HG02840 (cell line): ENCODE measurements around the gene LRRC8E.
"Not testable (repeated sequence)": the region's sequence is repeated elsewhere in the genome, so short reads cannot be mapped to it uniquely, and the experiment has no call there.

Experiments
- ATAC-seq: cut with Tn5 transposase; IDR thresholded peaks from one replicate; pipeline ENCODE4 v1.9.1; 2021; ENCODE audit warnings: mild to moderate bottlenecking, moderate library complexity, moderate number of reproducible peaks; ENCODE audit not compliant: unreplicated experiment, low FRiP score

Gene LRRC8E

DNA sequence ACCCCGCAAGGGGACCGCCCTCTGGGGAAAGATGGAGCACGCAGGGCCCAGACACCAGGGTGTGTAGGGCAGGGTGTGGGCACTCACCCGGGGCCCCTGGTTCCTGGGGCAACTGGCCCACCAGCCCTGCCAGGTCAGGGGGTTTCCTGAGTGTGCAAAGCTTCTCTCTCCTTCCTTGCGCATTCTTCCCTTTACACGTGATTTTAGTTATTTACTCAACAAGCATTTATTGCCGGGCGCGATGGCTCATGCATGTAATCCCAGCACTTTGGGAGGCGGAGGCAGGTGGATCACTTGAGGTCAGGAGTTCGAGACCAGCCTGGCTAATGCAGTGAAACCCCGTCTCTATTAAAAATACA lies 34.6 kb upstream of the LRRC8E start:
- no peak for ATAC-seq

DNA sequence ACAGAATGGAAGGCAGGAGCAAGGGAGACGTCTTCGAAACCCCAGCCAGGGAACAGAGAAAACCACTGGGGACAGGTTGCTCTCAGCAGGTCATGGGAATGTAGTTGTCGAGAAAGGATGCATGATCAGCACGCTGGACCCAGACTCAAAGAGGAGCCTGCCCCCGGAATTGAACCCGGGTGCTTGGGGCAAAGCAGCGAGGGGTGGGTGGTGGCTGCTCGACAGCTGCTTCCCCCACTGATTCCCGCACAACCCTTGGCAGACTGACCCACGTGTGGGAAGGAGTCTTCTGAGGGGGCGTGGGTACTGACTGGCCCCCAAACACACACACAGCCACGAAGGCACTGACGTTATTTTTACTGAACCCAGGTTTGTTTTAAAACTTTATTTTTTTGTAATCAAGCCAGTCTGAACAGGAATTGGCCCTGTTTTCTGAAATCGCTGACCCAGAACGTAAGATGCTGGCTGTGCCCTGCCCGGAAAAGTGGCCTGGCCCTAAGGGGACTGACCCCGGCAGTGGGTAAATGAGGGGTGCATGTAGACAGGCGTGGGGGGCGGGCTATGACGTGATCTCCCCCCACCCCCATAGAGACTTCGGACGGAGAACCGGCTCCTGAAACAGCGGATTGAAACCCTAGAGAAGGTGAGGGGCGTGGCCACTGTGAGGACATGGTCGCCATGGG lies 32.7 kb upstream of the LRRC8E start:
- ATAC-seq, result no peak

DNA sequence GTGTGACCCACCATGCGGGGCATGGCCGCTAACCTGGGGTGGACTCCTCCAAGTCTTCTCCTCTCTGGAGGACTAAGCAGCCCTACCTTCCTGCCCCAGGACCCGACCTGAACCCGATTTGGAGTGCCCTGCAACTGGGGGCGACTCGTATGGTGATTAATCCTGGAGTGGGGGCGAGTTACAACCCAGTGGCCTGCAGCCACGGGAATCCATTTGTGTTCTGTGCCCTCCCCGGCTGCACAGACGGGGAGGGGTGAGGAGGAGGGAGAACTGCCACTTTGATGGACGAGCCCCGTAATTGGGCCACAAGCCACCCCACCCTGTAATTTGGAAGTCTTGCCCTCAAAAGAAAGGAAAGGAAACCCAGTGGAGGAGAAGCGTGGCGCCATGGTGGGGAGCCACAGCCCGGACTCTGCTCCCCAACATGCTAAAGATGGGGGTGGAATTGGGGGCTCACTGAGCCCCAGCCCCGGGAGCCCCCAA lies 32.2 kb upstream of the LRRC8E start:
- ATAC-seq, result no peak

DNA sequence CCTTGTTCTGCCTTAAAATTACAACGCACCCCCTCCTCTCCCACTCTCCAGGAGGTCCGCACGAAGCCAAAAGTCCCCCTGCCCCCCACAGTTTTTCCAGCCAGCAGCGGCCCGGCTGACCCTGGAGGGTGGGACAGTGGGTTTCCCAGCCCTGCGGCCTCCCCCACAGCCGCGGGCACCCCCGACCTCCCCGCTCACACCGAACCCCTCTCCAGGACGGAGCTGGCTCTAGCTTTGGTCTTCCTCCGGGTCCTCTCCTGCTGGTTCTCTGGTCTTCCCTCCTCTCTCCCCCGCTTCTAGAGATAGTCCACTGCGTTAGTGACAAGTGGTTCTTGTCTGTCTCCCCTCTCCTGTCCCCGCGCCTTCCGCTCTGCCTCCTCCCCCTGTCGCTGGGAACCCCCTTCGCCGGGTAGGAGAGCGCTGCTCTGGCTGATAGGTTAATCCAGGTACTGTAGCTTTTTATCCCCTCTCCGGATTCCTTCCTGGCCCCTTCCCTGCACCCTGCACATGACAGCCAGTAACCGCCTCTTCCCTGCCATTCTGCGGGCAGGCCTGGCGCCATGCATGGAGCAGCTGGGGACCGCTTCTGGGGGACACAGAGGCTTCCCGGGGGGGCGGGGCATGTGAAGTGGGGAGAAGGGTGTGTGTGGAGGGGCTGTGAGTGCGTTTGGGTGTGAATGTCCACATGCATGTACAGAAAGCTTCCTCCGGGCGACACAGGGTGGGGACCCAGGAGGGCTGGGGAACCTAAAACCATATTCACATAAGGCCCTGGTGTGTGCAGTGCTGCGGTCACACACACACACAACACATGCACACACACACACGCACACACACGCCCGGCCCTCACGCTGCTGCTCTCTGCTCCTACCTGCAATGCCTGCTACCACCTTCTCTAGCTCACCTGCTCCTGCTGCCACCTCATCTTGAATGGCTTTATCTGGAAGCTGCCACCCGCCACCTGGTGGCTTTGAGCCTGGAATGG lies 31.3 kb upstream of the LRRC8E start:
- no peak for ATAC-seq

DNA sequence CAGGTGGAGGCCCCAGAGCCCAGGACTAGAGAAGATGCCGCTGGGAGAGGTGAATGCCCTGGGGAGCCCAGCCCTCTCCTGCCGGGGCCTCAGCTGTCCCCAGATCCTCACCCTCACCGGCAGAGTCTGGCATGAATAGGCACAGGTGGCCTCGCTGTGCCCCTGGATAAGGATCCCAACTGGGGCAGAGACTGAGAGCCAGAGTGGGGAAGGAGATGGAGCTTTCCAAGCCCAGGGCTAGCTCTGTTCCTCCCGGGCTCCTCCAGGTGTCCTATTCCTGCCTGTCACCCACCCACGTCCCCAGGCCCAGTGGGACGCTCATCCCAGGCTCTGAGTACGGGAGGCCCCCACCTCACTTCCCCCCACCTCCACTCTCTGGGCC lies 30.6 kb upstream of the LRRC8E start:
- ATAC-seq, result no peak

DNA sequence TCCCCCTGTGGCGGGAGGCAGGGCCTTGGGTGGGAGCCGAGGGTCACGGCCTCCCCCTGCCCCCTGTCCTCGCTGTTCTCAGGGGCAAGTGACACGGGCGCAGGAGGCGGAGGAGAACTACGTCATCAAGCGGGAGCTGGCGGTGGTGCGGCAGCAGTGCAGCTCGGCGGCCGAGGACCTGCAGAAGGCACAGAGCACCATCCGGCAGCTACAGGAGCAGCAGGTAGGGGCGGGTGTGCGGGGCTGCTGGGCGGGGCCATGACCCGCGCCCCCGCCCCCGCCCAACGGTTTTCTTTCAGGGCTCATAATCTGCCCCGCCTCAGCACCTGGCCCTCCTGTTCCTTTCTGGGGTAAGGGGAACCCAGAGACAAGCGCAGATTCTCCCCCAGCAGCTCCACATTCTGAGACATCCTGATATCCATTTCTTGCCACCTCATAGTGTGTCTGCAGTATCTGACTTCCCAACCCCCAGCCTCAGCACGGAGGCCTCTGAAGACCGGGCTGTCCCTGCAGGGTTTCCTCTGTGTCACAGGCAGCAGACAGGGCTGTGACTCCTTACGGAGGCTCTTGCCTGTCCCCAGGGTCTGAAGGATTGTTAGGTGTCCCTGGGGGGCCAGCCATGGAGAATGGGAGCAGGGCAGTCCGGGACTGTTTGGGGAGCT lies 30.1 kb upstream of the LRRC8E start:
- ATAC-seq, result no peak

DNA sequence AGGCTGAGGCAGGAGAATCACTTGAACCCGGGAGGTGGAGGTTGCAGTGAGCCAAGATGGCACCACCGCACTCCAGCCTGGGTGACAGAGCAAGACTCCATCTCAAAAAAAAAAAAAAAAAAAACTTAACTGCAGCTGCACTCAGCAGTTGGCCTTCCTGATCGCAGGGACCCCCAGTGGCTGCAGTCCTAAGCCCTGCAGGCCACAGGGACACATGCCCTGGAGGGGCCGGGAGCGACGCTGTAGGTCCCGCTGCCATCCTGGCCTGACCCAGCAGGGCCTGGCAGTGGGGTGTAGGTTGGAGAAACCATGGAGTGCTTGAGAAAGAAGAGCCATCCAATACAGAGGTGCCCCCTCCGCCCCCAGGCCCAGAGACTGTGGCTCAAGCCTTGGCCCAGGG lies 29.2 kb upstream of the LRRC8E start:
- ATAC-seq, result not testable (repeated sequence)

DNA sequence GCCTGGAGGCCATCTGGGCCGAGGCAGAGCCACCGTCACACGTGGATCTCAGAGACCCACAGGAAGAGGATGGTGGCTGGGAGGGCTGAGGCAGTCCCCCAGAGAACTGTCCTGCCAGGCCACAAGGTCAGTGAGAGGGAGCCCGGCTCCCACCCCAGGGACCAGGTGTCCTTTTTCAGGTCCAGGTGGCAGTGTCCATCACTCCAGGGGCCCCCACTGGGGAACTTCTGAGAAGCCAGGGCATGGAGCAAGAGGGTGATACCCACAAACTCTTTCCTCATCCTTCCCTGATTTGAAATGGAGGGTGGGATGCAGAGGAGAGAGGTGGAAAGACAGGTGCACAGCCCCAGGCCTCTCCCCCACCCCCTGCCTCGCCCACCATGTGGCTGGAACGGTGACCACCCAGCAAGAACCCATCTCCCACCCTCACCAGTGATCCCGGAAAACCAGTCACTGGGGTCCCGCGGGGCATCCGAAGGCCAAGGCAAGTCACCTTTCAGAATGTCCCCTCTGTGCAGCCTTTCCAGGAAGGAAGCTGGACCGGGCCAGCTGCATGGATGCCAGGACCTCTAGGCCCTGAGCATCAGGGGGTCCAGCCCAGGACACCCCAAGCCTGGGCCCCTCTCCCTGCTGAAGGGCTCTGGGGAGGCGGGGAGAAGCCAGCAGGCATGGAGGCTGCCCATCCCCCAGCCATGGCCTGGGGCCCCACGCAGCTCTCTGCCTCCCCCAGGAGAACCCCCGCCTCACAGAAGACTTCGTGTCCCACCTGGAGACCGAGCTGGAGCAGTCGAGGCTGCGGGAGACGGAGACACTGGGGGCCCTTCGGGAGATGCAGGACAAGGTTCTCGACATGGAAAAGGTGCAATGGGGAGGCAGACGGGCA lies 28.2 kb upstream of the LRRC8E start:
- ATAC-seq, result no peak

DNA sequence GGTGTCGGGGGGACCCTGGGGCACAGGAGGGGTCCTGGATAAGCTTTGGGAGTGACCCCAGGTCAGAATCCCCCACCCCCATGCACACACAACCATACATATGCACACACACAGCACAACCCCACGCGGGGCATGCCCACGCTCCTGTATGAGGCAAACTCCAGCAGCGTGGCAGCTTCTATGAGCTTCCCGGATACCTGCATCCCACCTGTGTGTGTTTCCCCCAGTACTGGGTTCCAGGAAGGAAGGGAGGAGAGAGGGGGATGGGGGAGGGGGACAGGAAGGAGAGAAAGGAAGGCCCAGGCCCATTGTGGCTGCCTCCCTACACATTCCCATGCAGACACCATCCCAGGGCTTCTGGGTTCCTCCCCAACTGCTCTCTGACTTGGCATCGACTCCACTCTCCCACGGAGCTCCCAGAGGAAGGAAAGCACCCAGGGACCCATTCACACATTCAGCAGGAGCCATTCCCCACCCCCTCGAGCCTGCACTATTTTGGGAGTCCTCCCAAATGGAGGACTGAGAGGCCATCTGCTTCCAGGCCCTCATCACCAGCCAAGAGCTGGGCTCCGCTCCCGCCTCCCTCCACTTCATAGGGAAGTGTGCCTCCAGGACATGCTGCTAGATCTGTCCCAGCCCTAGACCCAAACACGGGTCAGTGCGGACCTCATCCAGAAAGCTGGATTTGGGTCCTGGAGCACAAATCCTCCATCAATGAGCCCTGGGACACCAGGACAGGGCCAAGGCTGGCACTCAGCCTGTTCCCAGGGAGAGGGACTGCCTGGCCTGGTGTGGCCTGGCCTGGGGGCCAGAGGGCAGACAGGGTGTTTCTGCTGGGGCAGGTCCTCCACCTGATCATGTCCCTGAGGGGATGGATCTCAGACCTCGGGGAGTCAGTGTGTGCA lies 27.3 kb upstream of the LRRC8E start:
- no peak for ATAC-seq

DNA sequence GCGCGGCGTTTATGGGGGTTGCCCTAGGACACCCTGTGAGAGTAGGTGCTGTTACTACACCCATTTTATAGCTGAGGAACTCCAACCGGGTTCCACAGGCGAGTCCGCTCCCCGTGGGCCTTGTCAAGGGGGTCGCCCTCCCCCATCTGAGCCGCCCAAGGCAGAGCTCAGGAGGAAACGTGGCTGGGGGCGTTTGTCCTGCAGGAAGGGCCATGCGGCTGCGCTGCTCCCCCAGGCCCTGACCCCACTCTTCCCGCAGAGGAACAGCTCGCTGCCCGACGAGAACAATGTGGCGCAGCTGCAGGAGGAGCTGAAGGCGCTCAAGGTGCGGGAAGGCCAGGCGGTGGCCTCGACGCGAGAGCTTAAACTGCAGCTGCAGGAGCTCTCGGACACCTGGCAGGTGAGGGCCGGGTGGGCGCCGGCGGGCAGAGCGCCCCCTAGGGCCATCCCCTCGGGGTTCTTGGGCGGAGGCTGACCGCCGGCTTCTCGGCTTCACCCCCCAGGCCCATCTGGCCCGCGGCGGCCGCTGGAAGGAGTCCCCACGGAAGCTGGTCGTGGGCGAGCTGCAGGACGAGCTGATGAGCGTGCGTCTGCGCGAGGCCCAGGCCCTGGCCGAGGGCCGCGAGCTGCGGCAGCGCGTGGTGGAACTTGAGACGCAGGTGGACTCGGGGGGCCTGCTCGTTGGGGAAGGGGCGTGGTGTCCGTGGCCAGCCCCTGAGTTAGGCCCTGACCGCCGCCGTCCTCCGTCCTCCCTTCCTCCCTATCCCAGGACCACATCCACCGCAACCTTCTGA lies 26.5 kb upstream of the LRRC8E start:
- ATAC-seq, result no peak

DNA sequence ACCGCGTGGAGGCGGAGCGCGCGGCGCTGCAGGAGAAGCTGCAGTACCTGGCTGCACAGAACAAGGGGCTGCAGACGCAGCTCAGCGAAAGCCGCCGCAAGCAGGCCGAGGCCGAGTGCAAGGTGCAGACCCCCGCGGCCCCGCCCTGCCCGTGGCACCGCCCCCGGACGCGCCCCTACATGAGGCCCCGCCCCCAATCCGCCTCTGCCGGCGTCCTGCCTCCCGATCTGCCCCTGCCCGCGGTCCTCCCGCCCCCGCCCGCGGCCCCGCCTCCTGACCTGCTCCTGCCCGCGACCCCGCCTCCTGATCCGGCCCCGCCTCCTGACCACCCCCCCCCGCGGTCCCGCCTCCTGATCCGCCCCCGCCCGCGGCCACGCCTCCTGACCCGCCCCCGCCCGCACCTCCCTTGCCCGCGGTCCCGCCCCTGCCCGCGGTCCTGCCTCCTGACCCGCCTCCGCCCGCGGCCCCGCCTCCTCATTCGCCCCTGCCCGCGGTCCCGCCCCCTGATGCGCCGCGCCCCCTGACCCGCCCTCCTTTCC lies 25.8 kb upstream of the LRRC8E start:
- no peak for ATAC-seq

DNA sequence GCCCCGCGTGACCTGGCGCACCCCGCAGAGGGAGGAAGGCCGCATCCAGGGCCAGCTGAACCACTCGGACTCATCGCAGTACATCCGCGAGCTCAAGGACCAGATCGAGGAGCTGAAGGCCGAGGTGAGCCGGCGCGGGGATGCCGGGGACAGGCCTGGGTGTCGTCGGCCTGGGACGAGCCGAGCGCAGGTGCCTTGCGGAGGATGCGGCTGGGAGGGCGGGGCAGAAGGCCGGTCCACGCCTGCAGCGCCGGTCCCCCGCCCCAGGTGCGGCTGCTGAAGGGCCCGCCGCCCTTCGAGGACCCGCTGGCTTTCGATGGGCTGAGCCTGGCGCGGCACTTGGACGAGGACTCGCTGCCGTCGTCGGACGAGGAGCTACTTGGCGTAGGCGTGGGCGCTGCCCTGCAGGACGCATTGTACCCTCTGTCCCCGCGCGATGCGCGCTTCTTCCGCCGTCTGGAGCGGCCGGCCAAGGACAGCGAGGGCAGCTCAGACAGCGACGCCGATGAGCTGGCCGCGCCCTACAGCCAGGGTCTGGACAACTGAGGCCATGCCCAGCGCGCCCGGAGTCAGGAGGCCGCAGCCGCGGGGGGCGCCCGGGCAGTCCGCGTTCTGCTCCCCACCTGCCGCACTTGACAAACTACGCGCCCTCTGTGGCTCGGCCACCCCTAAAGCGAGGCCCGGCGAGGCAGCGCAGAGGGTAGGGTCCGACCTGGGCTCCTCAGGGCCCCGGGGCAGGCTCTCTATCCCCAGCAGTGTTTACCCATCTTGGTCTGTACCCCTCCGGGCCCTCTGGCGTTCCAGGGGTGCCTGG lies 24.9 kb upstream of the LRRC8E start:
- no peak for ATAC-seq

DNA sequence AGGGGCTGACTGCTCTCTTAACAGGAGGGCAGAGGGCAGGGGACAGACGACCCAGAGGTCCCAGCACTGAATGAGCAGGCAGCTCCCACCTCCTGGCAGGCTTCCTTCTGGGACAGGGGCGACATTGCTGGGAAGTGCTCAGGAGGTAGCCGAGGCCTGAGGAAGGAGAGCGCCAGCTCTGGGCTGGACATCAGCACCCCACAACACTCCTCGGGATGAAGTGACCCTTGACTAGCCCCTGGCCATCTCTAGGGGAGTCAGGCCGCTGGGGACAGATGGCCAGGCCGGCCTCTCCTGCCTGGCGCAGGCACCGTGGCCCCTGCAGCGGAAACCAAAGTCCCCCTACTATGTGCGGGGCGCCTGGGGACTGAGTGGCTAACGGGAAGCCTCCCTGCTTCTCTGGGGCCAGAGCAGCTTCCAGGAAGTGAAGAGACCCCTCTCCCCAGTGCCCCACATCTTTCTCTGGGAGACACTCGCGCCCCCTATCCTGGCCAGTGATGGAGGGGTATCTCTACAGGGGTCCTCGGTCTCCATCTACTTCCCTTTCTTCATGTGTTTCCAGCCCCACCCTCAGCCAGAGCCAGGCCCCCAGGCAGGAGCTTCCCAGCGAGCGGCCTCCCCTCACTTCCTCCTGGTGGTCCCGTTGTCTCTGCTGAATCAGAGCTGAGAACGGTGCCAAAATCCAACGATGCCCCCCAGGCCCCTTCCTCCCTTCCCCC lies 24.2 kb upstream of the LRRC8E start:
- no peak for ATAC-seq

DNA sequence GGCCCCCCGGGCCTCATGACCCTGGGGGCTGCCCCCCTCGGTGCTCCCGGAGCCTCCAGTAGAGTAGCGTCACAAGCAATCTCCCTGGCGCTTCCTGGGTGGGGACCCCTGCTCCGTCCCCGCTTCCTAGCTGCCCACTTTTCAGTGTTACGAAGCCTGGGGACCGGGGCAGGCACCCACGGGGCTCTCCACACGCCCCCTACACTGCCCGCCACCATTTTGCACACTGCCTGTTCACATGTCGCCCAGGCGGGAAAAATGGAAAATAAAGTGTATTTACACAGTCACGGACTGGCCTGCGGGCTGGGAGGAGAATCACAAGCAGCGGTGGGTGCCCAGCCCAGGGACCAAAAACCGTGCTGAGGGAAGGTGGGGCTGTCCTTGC lies 23.6 kb upstream of the LRRC8E start:
- no peak for ATAC-seq

DNA sequence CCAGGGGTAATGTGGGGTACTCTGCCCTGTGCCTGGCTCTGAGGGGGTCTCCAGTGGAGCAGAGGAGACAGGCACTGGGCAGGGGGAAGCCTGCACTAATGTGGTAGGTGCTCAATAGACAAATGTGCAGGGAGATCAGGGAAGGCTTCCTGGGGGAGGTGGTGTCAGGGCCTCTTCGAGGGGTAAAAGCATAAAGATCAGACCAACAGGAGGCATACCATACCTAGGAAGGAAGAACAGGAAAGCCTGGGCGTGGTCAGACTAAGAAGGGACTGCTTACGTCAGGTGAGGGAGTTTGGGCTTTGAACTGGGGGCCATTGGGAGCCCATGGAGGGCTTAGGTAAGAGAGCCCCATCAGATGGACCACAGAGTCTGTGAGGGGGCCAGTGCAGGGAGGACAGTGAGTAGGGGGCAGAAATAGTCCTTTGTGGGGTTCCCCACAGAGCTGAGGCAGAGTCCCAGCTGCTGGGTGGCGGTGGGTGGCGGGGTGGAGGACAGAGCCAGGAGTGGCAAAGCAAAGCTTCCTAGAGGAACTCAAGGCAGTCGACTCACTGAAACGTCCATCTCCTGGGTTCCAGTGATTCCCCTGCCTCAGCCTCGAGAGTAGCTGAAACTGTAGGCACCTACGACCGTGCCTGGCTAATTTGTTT lies 22.9 kb upstream of the LRRC8E start:
- ATAC-seq, result no peak

DNA sequence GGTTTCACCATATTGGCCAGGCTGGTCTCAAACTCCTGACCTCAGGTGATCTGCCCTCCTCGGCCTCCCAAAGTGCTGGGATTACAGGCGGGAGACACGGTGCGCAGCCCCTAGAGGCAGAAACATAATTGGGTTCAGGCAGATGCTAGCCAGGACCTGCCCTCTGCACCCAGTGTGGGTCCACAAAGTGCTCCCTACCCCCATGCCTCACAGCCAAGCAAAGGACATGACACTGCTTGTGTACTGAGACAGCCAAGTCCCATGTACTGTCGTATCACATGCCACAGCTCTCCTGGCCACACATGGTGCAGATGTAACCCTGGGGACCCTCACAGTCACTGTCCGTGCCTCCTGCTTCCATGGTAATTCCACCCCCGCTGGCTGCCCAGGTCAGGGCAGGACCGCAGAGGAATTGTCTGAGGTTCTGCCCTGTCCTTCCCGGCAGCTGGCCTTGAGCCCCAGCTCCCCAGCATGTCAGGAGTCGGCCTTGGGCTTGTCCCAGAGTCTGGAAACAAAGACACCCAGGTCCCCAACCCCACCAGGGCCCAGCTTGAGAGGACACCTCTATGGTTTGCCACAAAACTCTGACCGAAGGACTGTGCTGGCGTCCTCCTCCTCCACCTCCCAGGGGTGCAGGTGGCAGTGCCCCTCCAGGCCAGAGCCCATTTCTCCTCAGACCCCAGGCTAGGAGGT lies 21.8 kb upstream of the LRRC8E start:
- ATAC-seq, result no peak
